HEK293T (cell line): ENCODE data around the gene CARMIL3.

Experiments used
- CTCF ChIA-PET: fragments of 350-600 bp; formaldehyde crosslinking; extraction: SDS; loops from one replicate; lab custom pipeline; 2021; ENCODE audit warnings: antibody characterized with exemption, inconsistent platforms; lab: Yijun Ruan, JAX
- POLR2A ChIA-PET: fragments of 350-600 bp; formaldehyde crosslinking; extraction: SDS; loops from one replicate; lab custom pipeline; 2020; ENCODE audit warnings: antibody characterized with exemption, inconsistent platforms; lab: Yijun Ruan, JAX
- DNase-seq: peaks from one replicate; pipeline ENCODE4 v3.0.0; 2012; ENCODE audit warnings: mixed read lengths; ENCODE audit errors: extremely low spot score
- ARNT ChIP-seq: fragments of 450-650 bp; IDR thresholded peaks from 2 replicates; pipeline ENCODE4 v1.6.1; 2017; ENCODE audit warnings: mild to moderate bottlenecking
- BHLHE40 ChIP-seq: fragments of 450-650 bp; IDR thresholded peaks from 2 replicates; pipeline ENCODE4 v1.6.1; 2016; ENCODE audit warnings: mild to moderate bottlenecking, moderate library complexity, borderline replicate concordance
- CTBP1 ChIP-seq: fragments of 450-650 bp; IDR thresholded peaks from 2 replicates; pipeline ENCODE4 v1.6.1; 2016; ENCODE audit warnings: borderline replicate concordance
- ELF4 ChIP-seq: fragments of 450-650 bp; IDR thresholded peaks from 2 replicates; pipeline ENCODE4 v1.6.1; 2017; ENCODE audit warnings: antibody characterized with exemption
- FOXA1 ChIP-seq: fragments of 450-650 bp; IDR thresholded peaks from 2 replicates; pipeline ENCODE4 v1.6.1; 2016; ENCODE audit warnings: mild to moderate bottlenecking
- FOXK2 ChIP-seq: fragments of 450-650 bp; IDR thresholded peaks from 2 replicates; pipeline ENCODE4 v1.6.1; 2016; ENCODE audit warnings: mild to moderate bottlenecking
- FOXM1 ChIP-seq: fragments of 450-650 bp; IDR thresholded peaks from 2 replicates; pipeline ENCODE4 v1.6.1; 2017; ENCODE audit warnings: mild to moderate bottlenecking, borderline replicate concordance
- HDGF ChIP-seq: fragments of 450-650 bp; IDR thresholded peaks from 2 replicates; pipeline ENCODE4 v1.6.1; 2017; ENCODE audit warnings: antibody characterized with exemption, borderline replicate concordance
- L3MBTL2 ChIP-seq: fragments of 450-650 bp; conservative IDR thresholded peaks from 2 replicates; pipeline ENCODE4 v1.6.1; 2016; ENCODE audit warnings: mild to moderate bottlenecking
- LEF1 ChIP-seq: fragments of 450-650 bp; IDR thresholded peaks from 2 replicates; pipeline ENCODE4 v1.6.1; 2017; ENCODE audit warnings: mild to moderate bottlenecking, borderline replicate concordance
- NFRKB ChIP-seq: fragments of 450-650 bp; IDR thresholded peaks from 2 replicates; pipeline ENCODE4 v1.6.1; 2016; ENCODE audit warnings: mild to moderate bottlenecking, moderate library complexity
- SP1 ChIP-seq: fragments of 450-650 bp; IDR thresholded peaks from 2 replicates; pipeline ENCODE4 v1.6.1; 2017
- SUZ12 ChIP-seq: fragments of 450-650 bp; IDR thresholded peaks from 2 replicates; pipeline ENCODE4 v1.6.1; 2016; ENCODE audit warnings: mild to moderate bottlenecking
- TARDBP ChIP-seq: fragments of 450-650 bp; IDR thresholded peaks from 2 replicates; pipeline ENCODE4 v1.6.1; 2016
- ZNF384 ChIP-seq: fragments of 450-650 bp; IDR thresholded peaks from 2 replicates; pipeline ENCODE4 v1.6.1; 2016
- TF ChIP-seq, protein P1 (sequence below): fragments of 450-650 bp; IDR thresholded peaks from 2 replicates; pipeline ENCODE4 v1.6.1; 2016

The CARMIL3 gene

DNA sequence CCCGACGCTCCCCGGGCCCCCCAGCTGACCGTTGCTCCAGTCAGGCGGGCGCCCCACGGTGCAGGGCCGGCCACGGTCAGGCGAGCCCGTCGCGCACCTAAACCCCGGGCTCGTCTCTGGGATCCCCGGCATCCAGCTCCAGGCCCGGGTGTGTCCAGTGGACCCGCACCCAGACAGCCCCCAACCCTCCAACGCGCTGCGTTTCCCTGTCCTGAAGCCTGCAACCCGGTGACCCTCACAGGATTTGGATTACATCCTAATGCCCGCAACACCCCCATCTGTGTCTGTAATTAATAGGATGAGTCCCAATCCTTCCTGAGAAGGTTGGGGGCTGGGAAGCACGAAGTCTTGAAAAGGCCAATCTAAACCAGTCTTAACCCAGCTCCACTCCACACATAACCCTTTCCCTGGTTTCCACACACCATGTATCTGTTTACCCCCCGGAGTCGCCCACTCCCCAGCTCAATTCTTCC is 30.0 kb downstream of the CARMIL3 start:
- ChIA-PET POLR2A (interaction anchor here (0.9 to 6.4 kb wide), 8 partner anchors 8 to 32 kb away, joined by 3 to 76 read pairs (median 6); partner anchors contain the start of genes DCAF11, NRL and PCK2), CTCF (interaction anchor here (0.7 to 3.9 kb wide), 4 partner anchors 9 to 27 kb away, joined by 4 to 36 read pairs (median 17); no protein-coding TSS in a partner anchor)
- DNase-seq, result no peak

GRCh38 chr14:24082411-24083080 is 30.7 kb downstream of the CARMIL3 start:
- TF ChIP-seq L3MBTL2 (no peak), HDGF (no peak), FOXA1 (no peak), SP1 (no peak), ARNT (no peak), BHLHE40 (no peak)
- CTCF ChIA-PET, result interaction anchor here (0.6 to 3.9 kb wide), 5 partner anchors 8 to 44 kb away, joined by 3 to 36 read pairs (median 4); partner anchors contain the start of gene CPNE6

More for the DNA sequence above, 30.0 kb downstream of the CARMIL3 start:
- TF ChIP-seq L3MBTL2 (no peak), HDGF (no peak), LEF1 (no peak), FOXK2 (no peak), TARDBP (no peak)

DNA sequence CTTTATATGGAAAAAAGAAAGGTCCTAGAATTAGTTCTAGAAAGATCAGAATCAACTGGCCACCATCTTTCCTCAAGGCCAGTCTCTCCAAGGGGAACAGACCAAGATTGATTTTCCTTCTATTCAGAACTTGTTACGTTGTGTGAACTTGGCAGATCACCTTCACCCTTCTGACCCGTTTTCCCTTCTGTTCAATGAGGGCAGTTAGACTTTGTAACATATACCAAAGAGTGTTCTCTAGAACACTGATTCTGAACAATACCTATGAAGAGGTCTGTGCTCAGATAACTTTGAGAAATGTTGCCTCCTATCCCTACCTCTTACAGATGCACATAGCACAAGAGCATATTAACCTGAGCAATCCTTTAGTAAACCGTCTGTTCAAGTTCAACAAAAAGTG is 31.7 kb downstream of the CARMIL3 start:
- CTCF ChIA-PET, result no interaction called here
- POLR2A ChIA-PET, result interaction anchor here (2.0 to 6.4 kb wide), 3 partner anchors 11 to 31 kb away, joined by 8 to 76 read pairs (median 8); partner anchors contain the start of genes CARMIL3, DCAF11, NRL and PCK2
- TF ChIP-seq BHLHE40 (no peak), NFRKB (no peak), ELF4 (no peak), CTBP1 (no peak), FOXA1 (no peak), ZNF384 (no peak), ARNT (no peak), FOXK2 (no peak), HDGF (no peak), L3MBTL2 (no peak)
- no peak for DNase-seq

More at GRCh38 chr14:24082411-24083080, 30.7 kb downstream of the CARMIL3 start:
- POLR2A ChIA-PET, result interaction anchor here (1.3 to 6.4 kb wide), 5 partner anchors 12 to 32 kb away, joined by 3 to 76 read pairs (median 10); partner anchors contain the start of genes DCAF11, NRL and PCK2
- DNase-seq, result no peak

DNA sequence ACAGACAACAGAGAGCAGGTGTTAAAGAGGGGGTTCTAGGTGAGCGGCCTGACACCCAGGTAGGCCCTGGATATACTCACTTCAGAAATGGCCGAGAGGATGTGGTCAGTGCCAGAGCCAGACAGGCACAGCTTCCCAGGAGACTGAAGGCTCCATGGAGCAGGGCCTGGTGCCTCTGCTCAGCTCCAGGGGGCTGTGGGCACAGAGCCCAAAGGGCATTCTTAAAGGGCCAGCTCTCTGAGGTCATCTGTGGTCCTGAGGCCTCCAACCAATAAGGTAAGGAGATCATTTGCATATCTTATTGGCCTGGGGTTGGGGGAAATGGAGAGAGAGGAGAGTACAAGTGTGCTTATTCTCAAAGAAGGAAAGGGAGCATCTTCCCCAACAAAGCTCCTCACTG is 32.6 kb downstream of the CARMIL3 start:
- ChIA-PET POLR2A (interaction anchor here (1.8 to 2.4 kb wide), 3 partner anchors 9 to 32 kb away, joined by 8 to 18 read pairs (median 8); partner anchors contain the start of genes CARMIL3, DCAF11, NRL and PCK2), CTCF (interaction anchor here (2.5 kb wide), 1 partner anchor 26 kb away, joined by 8 read pairs; no protein-coding TSS in a partner anchor)
- DNase-seq, result no peak
- TF ChIP-seq LEF1 (no peak), FOXK2 (no peak), ARNT (no peak), TARDBP (no peak), L3MBTL2 (no peak), FOXA1 (no peak), SUZ12 (no peak), ZNF384 (no peak), CTBP1 (no peak), ELF4 (no peak)

DNA sequence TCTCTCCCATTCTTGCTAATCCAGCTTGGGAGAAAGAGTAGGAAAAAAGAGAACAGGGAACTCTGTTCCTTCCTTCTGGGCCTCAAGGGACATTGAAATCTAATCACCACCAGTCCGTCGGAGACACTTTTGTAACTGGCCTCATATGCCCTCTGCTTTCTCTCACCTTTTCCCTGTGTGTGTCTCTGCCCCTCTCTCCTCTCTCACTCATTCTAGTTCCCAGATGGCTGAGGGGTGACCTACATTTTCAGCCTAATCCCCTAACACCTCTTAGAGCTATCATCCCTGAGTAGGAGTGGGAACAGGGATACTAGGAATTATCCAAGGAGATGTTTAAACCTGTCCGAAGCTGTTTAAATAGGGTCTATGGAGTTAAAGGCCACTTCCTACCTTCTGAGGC is 33.4 kb downstream of the CARMIL3 start:
- DNase-seq, result no peak
- ChIA-PET POLR2A (interaction anchor here (1.8 to 2.4 kb wide), 3 partner anchors 9 to 33 kb away, joined by 8 to 18 read pairs (median 8); partner anchors contain the start of genes CARMIL3, DCAF11, NRL and PCK2), CTCF (interaction anchor here (2.5 kb wide), 1 partner anchor 27 kb away, joined by 8 read pairs; no protein-coding TSS in a partner anchor)
- TF ChIP-seq FOXM1 (no peak), FOXA1 (no peak), ARNT (no peak), L3MBTL2 (no peak), LEF1 (no peak), NFRKB (no peak), CTBP1 (no peak), TARDBP (no peak), ZNF384 (no peak), BHLHE40 (no peak), FOXK2 (no peak), ELF4 (no peak), SP1 (no peak)
- TF ChIP-seq, protein P1, sequence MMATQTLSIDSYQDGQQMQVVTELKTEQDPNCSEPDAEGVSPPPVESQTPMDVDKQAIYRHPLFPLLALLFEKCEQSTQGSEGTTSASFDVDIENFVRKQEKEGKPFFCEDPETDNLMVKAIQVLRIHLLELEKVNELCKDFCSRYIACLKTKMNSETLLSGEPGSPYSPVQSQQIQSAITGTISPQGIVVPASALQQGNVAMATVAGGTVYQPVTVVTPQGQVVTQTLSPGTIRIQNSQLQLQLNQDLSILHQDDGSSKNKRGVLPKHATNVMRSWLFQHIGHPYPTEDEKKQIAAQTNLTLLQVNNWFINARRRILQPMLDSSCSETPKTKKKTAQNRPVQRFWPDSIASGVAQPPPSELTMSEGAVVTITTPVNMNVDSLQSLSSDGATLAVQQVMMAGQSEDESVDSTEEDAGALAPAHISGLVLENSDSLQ, result no peak

DNA sequence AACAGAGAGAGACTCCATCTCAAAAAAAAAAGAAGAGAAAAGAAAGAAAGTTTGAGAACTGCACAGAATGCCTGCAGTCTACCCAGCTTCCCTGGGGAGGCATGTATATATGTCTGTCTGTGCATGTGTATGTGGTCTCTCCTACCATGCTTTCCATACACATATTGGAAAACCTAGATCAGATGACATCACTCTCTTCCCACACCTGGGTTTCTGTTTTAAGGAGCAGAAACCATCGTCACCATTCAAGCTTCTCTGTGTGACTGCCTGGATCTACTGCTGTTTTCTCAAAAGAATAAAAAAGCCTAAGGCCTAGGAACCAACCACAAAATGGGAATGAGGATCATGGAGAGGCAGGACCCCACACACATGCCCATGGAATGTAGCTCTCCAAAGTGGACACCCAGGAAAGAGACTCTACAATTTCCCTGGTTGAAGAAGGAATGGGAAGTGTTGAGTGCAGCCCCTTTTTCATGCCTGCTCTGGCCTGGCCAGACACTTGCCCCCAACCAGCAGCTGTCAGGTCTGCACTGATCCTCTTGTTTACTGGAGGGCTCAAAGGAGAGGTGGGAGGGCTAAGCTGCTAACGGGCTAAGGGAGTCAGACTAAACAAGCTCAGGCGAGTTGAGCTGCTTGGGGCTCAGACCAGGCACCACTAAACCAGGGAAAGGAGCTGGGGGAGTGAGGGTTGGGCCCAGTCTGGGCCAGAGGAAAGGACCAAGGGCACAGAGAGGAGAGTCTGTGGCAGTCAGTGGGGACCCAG is 34.6 kb downstream of the CARMIL3 start:
- TF ChIP-seq, protein P1, result no peak
- TF ChIP-seq CTBP1, result no peak
- TF ChIP-seq L3MBTL2, result no peak
- TF ChIP-seq BHLHE40, result no peak
- TF ChIP-seq TARDBP, result no peak
- TF ChIP-seq ELF4, result no peak
- TF ChIP-seq FOXK2, result no peak
- TF ChIP-seq SUZ12, result no peak
- TF ChIP-seq SP1, result no peak
- no peak for TF ChIP-seq ZNF384
- no peak for TF ChIP-seq FOXM1
- CTCF ChIA-PET, result interaction anchor here (2.5 kb wide), 1 partner anchor 28 kb away, joined by 8 read pairs; no protein-coding TSS in a partner anchor
- POLR2A ChIA-PET, result interaction anchor here (1.3 kb wide), 1 partner anchor 27 kb away, joined by 6 read pairs; no protein-coding TSS in a partner anchor
- no peak for DNase-seq
